Activated CD4-positive, alpha-beta T cell treated with anti-CD3 and anti-CD28 coated beads, Interleukin-2, amount 10 ng/mL, durations not matched to agents 7 days and 5 days (primary cell): ENCODE data around the gene TRNT1. TPM values are rescaled to one million over a fixed set of nuclear protein-coding genes. Genes with fewer than 3 reads are reported as not detected.

Experiments used
- CTCF ChIA-PET: fragments of 350-600 bp; sonication (Branson Sonifier 250); formaldehyde crosslinking; loops from one replicate; lab custom pipeline; 2021; ENCODE audit warnings: antibody characterized with exemption; lab: Charles Lee
- POLR2A ChIA-PET: fragments of 350-600 bp; sonication (Branson Sonifier 250); formaldehyde crosslinking; loops from one replicate; lab custom pipeline; 2021; ENCODE audit warnings: antibody characterized with exemption; lab: Charles Lee
- DNase-seq: peaks from one replicate; pipeline ENCODE4 v3.0.0-alpha.2; 2020
- H3K27ac Mint-ChIP-seq: one replicate; pipeline ENCODE4 v1.8.0; 2021; ENCODE audit warnings: mild to moderate bottlenecking, moderate library complexity, mixed read lengths
- H3K27me3 Mint-ChIP-seq: one replicate; pipeline ENCODE4 v1.8.0; 2021; ENCODE audit warnings: mixed read lengths
- H3K36me3 Mint-ChIP-seq: one replicate; pipeline ENCODE4 v1.8.0; 2021; ENCODE audit warnings: low read depth, mixed read lengths
- H3K4me1 Mint-ChIP-seq: one replicate; pipeline ENCODE4 v1.8.0; 2021; ENCODE audit warnings: mixed read lengths
- H3K4me3 Mint-ChIP-seq: one replicate; pipeline ENCODE4 v1.8.0; 2021; ENCODE audit warnings: mild to moderate bottlenecking, moderate library complexity, mixed read lengths
- H3K9me3 Mint-ChIP-seq: one replicate; pipeline ENCODE4 v1.8.0; 2021; ENCODE audit warnings: mixed read lengths
- total RNA-seq, 2 experiments: library from RNA; stranded (reverse); gene quantifications; one replicate each; pipeline ENCODE4 v1.2.3, GENCODE V29; 2021

The TRNT1 gene
- total RNA-seq, 2 experiments from 2014 or later, result 37.5 to 40.9 TPM

GRCh38 chr3:3101660-3102458, 24.9 kb upstream of the TRNT1 start:
- ChIA-PET CTCF (no interaction called here), POLR2A (no interaction called here)
- H3K27ac Mint-ChIP-seq, result no peak overlapping the region
- H3K4me1 Mint-ChIP-seq, result no peaks in the 10 kb centered on the region
- H3K9me3 Mint-ChIP-seq, result no peaks in the 10 kb centered on the region
- peaks cover 3% of the 10 kb centered on the region for H3K27me3 Mint-ChIP-seq
- H3K36me3 Mint-ChIP-seq, result no peaks in the 10 kb centered on the region
- DNase-seq, result no peak
- no peak overlapping the region for H3K4me3 Mint-ChIP-seq

- Mint-ChIP-seq H3K9me3 (no peaks in the 10 kb centered on the region), H3K4me1 (no peaks in the 10 kb centered on the region), H3K27ac (no peak overlapping the region), H3K4me3 (no peak overlapping the region), H3K36me3 (no peaks in the 10 kb centered on the region), H3K27me3 (peaks cover 8% of the 10 kb centered on the region)
- ChIA-PET POLR2A (no interaction called here), CTCF (no interaction called here)
- DNase-seq, result no peak
These were observed 24.0 kb upstream of the TRNT1 start for GRCh38 chr3:3102751-3103150.

GRCh38 chr3:3105246-3105645, 21.5 kb upstream of the TRNT1 start:
- ChIA-PET CTCF (no interaction called here), POLR2A (no interaction called here)
- DNase-seq, result no peak
- H3K27ac Mint-ChIP-seq, result no peak overlapping the region
- H3K4me1 Mint-ChIP-seq, result no peaks in the 10 kb centered on the region
- no peaks in the 10 kb centered on the region for H3K9me3 Mint-ChIP-seq
- no peaks in the 10 kb centered on the region for H3K36me3 Mint-ChIP-seq
- peaks cover 10% of the 10 kb centered on the region for H3K27me3 Mint-ChIP-seq
- no peak overlapping the region for H3K4me3 Mint-ChIP-seq

- no peaks in the 10 kb centered on the region for H3K9me3 Mint-ChIP-seq
- H3K4me1 Mint-ChIP-seq, result no peaks in the 10 kb centered on the region
- no peak overlapping the region for H3K4me3 Mint-ChIP-seq
- H3K36me3 Mint-ChIP-seq, result no peaks in the 10 kb centered on the region
- peaks cover 10% of the 10 kb centered on the region for H3K27me3 Mint-ChIP-seq
- ChIA-PET CTCF (no interaction called here), POLR2A (no interaction called here)
- no peak overlapping the region for H3K27ac Mint-ChIP-seq
- no peak for DNase-seq
These were observed 20.9 kb upstream of the TRNT1 start for GRCh38 chr3:3105815-3106214.

- no peak overlapping the region for H3K27ac Mint-ChIP-seq
- POLR2A ChIA-PET, result no interaction called here
- H3K9me3 Mint-ChIP-seq, result no peaks in the 10 kb centered on the region
- H3K27me3 Mint-ChIP-seq, result peaks cover 10% of the 10 kb centered on the region
- H3K4me1 Mint-ChIP-seq, result no peaks in the 10 kb centered on the region
- H3K36me3 Mint-ChIP-seq, result no peaks in the 10 kb centered on the region
- CTCF ChIA-PET, result no interaction called here
- H3K4me3 Mint-ChIP-seq, result no peak overlapping the region
- DNase-seq, result no peak
These were observed 19.6 kb upstream of the TRNT1 start for GRCh38 chr3:3107181-3107580.

GRCh38 chr3:3107858-3108257, 18.9 kb upstream of the TRNT1 start:
- H3K36me3 Mint-ChIP-seq, result no peaks in the 10 kb centered on the region
- ChIA-PET POLR2A (no interaction called here), CTCF (no interaction called here)
- DNase-seq, result no peak
- H3K4me3 Mint-ChIP-seq, result no peak overlapping the region
- H3K27ac Mint-ChIP-seq, result no peak overlapping the region
- H3K9me3 Mint-ChIP-seq, result no peaks in the 10 kb centered on the region
- no peaks in the 10 kb centered on the region for H3K4me1 Mint-ChIP-seq
- peaks cover 10% of the 10 kb centered on the region for H3K27me3 Mint-ChIP-seq

GRCh38 chr3:3109407-3110298, 17.1 kb upstream of the TRNT1 start:
- Mint-ChIP-seq H3K36me3 (no peaks in the 10 kb centered on the region), H3K27ac (no peak overlapping the region), H3K4me1 (no peaks in the 10 kb centered on the region), H3K4me3 (no peak overlapping the region), H3K9me3 (no peaks in the 10 kb centered on the region), H3K27me3 (peaks cover 10% of the 10 kb centered on the region)
- POLR2A ChIA-PET, result no interaction called here
- CTCF ChIA-PET, result no interaction called here
- no peak for DNase-seq

GRCh38 chr3:3110299-3110630, 16.5 kb upstream of the TRNT1 start, which contains the start of gene IL5RA:
TSS of gene IL5RA (minus strand) at chr3:3110374. CDS start at chr3:3104984, 5,390 bp downstream.
- no peaks in the 10 kb centered on the region for H3K36me3 Mint-ChIP-seq

GRCh38 chr3:3110749-3111361, 15.9 kb upstream of the TRNT1 start:
- POLR2A ChIA-PET, result no interaction called here
- DNase-seq, result no peak
- CTCF ChIA-PET, result no interaction called here
- H3K36me3 Mint-ChIP-seq, result no peaks in the 10 kb centered on the region
- no peak overlapping the region for H3K4me3 Mint-ChIP-seq
- peaks cover 8% of the 10 kb centered on the region for H3K27me3 Mint-ChIP-seq
- H3K27ac Mint-ChIP-seq, result no peak overlapping the region
- no peaks in the 10 kb centered on the region for H3K9me3 Mint-ChIP-seq
- H3K4me1 Mint-ChIP-seq, result no peaks in the 10 kb centered on the region

More at GRCh38 chr3:3110299-3110630, 16.5 kb upstream of the TRNT1 start, which contains the start of gene IL5RA:
- H3K27me3 Mint-ChIP-seq, result peaks cover 8% of the 10 kb centered on the region
- peak; percentile 9 for DNase-seq
- POLR2A ChIA-PET, result no interaction called here
- no peaks in the 10 kb centered on the region for H3K9me3 Mint-ChIP-seq
- CTCF ChIA-PET, result no interaction called here
- no peaks in the 10 kb centered on the region for H3K4me1 Mint-ChIP-seq
- no peak within 1 kb of the TSS for H3K27ac Mint-ChIP-seq
- no peak within 1 kb of the TSS for H3K4me3 Mint-ChIP-seq

- peaks cover 2% of the 10 kb centered on the region for H3K27me3 Mint-ChIP-seq
- H3K4me1 Mint-ChIP-seq, result no peaks in the 10 kb centered on the region
- H3K4me3 Mint-ChIP-seq, result no peak overlapping the region
- no peaks in the 10 kb centered on the region for H3K36me3 Mint-ChIP-seq
- H3K9me3 Mint-ChIP-seq, result no peaks in the 10 kb centered on the region
- H3K27ac Mint-ChIP-seq, result no peak overlapping the region
- CTCF ChIA-PET, result no interaction called here
- no peak for DNase-seq
- POLR2A ChIA-PET, result no interaction called here
These were observed 13.6 kb upstream of the TRNT1 start for GRCh38 chr3:3113042-3113709.

GRCh38 chr3:3117651-3118050, 9.1 kb upstream of the TRNT1 start:
- CTCF ChIA-PET, result no interaction called here
- Mint-ChIP-seq H3K4me1 (peaks cover 2% of the 10 kb centered on the region), H3K27ac (no peak overlapping the region), H3K27me3 (no peaks in the 10 kb centered on the region), H3K36me3 (no peaks in the 10 kb centered on the region), H3K4me3 (no peak overlapping the region), H3K9me3 (no peaks in the 10 kb centered on the region)
- DNase-seq, result no peak
- POLR2A ChIA-PET, result no interaction called here

- H3K9me3 Mint-ChIP-seq, result no peaks in the 10 kb centered on the region
- ChIA-PET POLR2A (interaction anchor here (0.7 kb wide), 1 partner anchor 250 kb away, joined by 5 read pairs; no protein-coding TSS in a partner anchor), CTCF (no interaction called here)
- H3K27ac Mint-ChIP-seq, result no peak overlapping the region
- H3K36me3 Mint-ChIP-seq, result no peaks in the 10 kb centered on the region
- H3K4me1 Mint-ChIP-seq, result peaks cover 2% of the 10 kb centered on the region
- no peak overlapping the region for H3K4me3 Mint-ChIP-seq
- no peak for DNase-seq
- H3K27me3 Mint-ChIP-seq, result no peaks in the 10 kb centered on the region
These were observed 7.3 kb upstream of the TRNT1 start for GRCh38 chr3:3119393-3119851.
